Measurements from ENCODE around the gene ATP2B1.

The ATP2B1 gene

GRCh38 chr12:89690925-89691324 is 17.7 kb downstream of the ATP2B1 start:
- DNase-seq: no peak

- DNase-seq: no peak
These were observed 19.3 kb downstream of the ATP2B1 start for GRCh38 chr12:89689306-89689705.

- no peak for DNase-seq
These were observed 22.3 kb downstream of the ATP2B1 start for GRCh38 chr12:89686311-89686710.

- no peak for DNase-seq
These were observed 23.2 kb downstream of the ATP2B1 start for GRCh38 chr12:89685363-89685972.

GRCh38 chr12:89684136-89684535 is 24.5 kb downstream of the ATP2B1 start:
- DNase-seq: no peak

GRCh38 chr12:89682284-89682683 is 26.4 kb downstream of the ATP2B1 start:
- no peak for DNase-seq

- no peak for DNase-seq
These were observed 28.2 kb downstream of the ATP2B1 start for GRCh38 chr12:89680409-89680808.

GRCh38 chr12:89679631-89680030 is 29.0 kb downstream of the ATP2B1 start:
- no peak for DNase-seq

- DNase-seq: no peak
These were observed 30.4 kb downstream of the ATP2B1 start for GRCh38 chr12:89678225-89678624.

- DNase-seq: no peak
These were observed 31.7 kb downstream of the ATP2B1 start for GRCh38 chr12:89676930-89677329.

- no peak for DNase-seq
These were observed 34.2 kb downstream of the ATP2B1 start for GRCh38 chr12:89674326-89674942.

- DNase-seq: no peak
These were observed 35.0 kb downstream of the ATP2B1 start for GRCh38 chr12:89673603-89674002.

GRCh38 chr12:89672589-89672979 is 36.1 kb downstream of the ATP2B1 start:
- no peak for DNase-seq

- no peak for DNase-seq
These were observed 37.2 kb downstream of the ATP2B1 start for GRCh38 chr12:89671469-89671868.

GRCh38 chr12:89669197-89669596 is 39.4 kb downstream of the ATP2B1 start:
- no peak for DNase-seq

- no peak for DNase-seq
These were observed 43.1 kb downstream of the ATP2B1 start for GRCh38 chr12:89665556-89665955.

- no peak for DNase-seq
These were observed 44.2 kb downstream of the ATP2B1 start for GRCh38 chr12:89664441-89664840.

GRCh38 chr12:89663577-89664357 is 44.9 kb downstream of the ATP2B1 start:
- DNase-seq: no peak

GRCh38 chr12:89662623-89663022 is 46.0 kb downstream of the ATP2B1 start:
- no peak for DNase-seq

GRCh38 chr12:89661706-89662330 is 46.8 kb downstream of the ATP2B1 start:
- no peak for DNase-seq

- no peak for DNase-seq
These were observed 50.9 kb downstream of the ATP2B1 start for GRCh38 chr12:89657739-89658138.

- no peak for DNase-seq
These were observed 51.6 kb downstream of the ATP2B1 start for GRCh38 chr12:89657066-89657465.

- no peak for DNase-seq
These were observed 52.8 kb downstream of the ATP2B1 start for GRCh38 chr12:89655841-89656240.

GRCh38 chr12:89651192-89651591 is 57.4 kb downstream of the ATP2B1 start:
- DNase-seq: no peak
